Uterus (tissue), 2 donors: ENCODE data around the gene ITK.

Experiments
- POLR2A ChIP-seq, 2 donors: fragments of 450-650 bp; IDR thresholded peaks; one replicate each; pipeline ENCODE4 v1.6.1; 2016; ENCODE audit warnings: antibody characterized with exemption in 2 of 2, mild to moderate bottlenecking in 1 of 2, moderate library complexity in 1 of 2
- TF ChIP-seq, protein P1 (sequence below), 4 experiments: fragments of 200-600 bp in 2 of 4; fragments of 450-650 bp in 2 of 4; sonication (generic) in 2 of 4; IDR thresholded peaks; one replicate each; pipeline ENCODE4 v1.5.1; 2016 to 2019; ENCODE audit warnings: antibody characterized with exemption in 4 of 4, mild to moderate bottlenecking in 2 of 4, moderate library complexity in 1 of 4

DNA sequence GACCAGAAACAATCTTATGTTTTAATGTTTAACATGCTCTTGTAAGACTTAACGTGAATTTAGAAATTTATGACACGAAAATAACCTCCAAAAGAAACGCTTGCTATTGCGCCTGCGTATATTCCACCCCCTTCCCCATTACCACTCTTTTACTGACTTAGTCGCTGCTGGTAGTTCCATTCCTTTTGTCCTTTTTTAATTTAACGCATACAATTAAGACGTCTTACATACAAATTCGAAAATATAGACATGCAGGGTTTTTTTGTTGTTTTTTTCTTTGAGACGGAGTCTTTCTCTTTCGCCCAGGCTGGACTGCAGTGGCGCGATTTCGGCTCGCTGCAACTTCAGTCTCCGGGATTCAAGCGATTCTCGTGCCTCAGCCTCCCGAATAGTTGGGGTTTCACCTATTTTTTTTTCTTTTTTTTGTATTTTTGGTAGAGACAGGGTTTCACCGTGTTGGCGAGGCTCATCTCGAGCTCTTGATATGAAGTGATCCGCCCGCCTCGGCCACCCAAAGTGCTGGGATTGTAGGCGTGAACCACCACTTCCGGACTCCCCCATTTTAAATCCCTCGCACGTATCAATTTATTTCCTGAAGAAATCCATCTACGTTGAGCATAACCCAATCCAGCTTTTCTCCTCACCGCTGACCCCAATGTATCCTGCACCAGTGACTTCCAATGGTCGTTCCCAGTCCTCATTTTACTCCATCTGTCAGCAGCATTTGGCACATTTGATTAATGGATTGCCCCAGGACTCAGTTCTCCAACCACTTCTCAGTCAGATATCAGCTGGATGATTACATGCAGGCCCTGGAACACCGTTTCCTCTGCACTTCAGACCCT is 37.3 kb upstream of the ITK start:
- TF ChIP-seq, protein P1, sequence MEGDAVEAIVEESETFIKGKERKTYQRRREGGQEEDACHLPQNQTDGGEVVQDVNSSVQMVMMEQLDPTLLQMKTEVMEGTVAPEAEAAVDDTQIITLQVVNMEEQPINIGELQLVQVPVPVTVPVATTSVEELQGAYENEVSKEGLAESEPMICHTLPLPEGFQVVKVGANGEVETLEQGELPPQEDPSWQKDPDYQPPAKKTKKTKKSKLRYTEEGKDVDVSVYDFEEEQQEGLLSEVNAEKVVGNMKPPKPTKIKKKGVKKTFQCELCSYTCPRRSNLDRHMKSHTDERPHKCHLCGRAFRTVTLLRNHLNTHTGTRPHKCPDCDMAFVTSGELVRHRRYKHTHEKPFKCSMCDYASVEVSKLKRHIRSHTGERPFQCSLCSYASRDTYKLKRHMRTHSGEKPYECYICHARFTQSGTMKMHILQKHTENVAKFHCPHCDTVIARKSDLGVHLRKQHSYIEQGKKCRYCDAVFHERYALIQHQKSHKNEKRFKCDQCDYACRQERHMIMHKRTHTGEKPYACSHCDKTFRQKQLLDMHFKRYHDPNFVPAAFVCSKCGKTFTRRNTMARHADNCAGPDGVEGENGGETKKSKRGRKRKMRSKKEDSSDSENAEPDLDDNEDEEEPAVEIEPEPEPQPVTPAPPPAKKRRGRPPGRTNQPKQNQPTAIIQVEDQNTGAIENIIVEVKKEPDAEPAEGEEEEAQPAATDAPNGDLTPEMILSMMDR (IDR thresholded peaks at IDR 0.05): no peak
- no peak for TF ChIP-seq POLR2A (IDR thresholded peaks at IDR 0.05)
